Brain pericyte (primary cell): ENCODE results near the gene CAPN2.
"Not testable (repeated sequence)": the region's sequence is repeated elsewhere in the genome, so short reads cannot be mapped to it uniquely, and the experiment has no call there.

Source experiments
- DNase-seq: peaks from one replicate; pipeline ENCODE4 v3.0.0-alpha.2; 2012; ENCODE audit warnings: low read depth, low spot score

Gene CAPN2

GRCh38 chr1:223738465-223739365 is 26.4 kb downstream of the CAPN2 start:
- no peak for DNase-seq

GRCh38 chr1:223739366-223740037 is 27.2 kb downstream of the CAPN2 start:
- no peak for DNase-seq

- DNase-seq = not testable (repeated sequence)
Measured at GRCh38 chr1:223740038-223740736, 27.8 kb downstream of the CAPN2 start.

GRCh38 chr1:223741861-223742260 is 29.5 kb downstream of the CAPN2 start:
- DNase-seq = no peak

GRCh38 chr1:223742856-223743517 is 30.6 kb downstream of the CAPN2 start:
- DNase-seq = no peak

- no peak for DNase-seq
Measured at GRCh38 chr1:223745731-223746130, 33.4 kb downstream of the CAPN2 start.

- no peak for DNase-seq
Measured at GRCh38 chr1:223747838-223748335, 35.5 kb downstream of the CAPN2 start.

GRCh38 chr1:223748405-223748772 is 36.0 kb downstream of the CAPN2 start:
- DNase-seq = no peak

- DNase-seq = no peak
Measured at GRCh38 chr1:223748773-223749733, 36.7 kb downstream of the CAPN2 start.

- DNase-seq = no peak
Measured at GRCh38 chr1:223750730-223751570, 38.6 kb downstream of the CAPN2 start.

- no peak for DNase-seq
Measured at GRCh38 chr1:223751696-223752095, 39.4 kb downstream of the CAPN2 start.

- DNase-seq = no peak
Measured at GRCh38 chr1:223752721-223753515, 40.6 kb downstream of the CAPN2 start.

GRCh38 chr1:223754681-223755431 is 42.5 kb downstream of the CAPN2 start:
- no peak for DNase-seq

- DNase-seq = no peak
Measured at GRCh38 chr1:223755432-223755792, 43.1 kb downstream of the CAPN2 start.

GRCh38 chr1:223755992-223756775 is 43.8 kb downstream of the CAPN2 start:
- DNase-seq = no peak

GRCh38 chr1:223756806-223757700 is 44.7 kb downstream of the CAPN2 start:
- no peak for DNase-seq
